HG02763 (cell line): Measurements from ENCODE around the gene USF2.

Source experiments
- ATAC-seq: cut with Tn5 transposase; IDR thresholded peaks from one replicate; pipeline ENCODE4 v1.9.1; 2021; ENCODE audit warnings: mild to moderate bottlenecking, moderate library complexity; ENCODE audit not compliant: unreplicated experiment

USF2 gene

DNA sequence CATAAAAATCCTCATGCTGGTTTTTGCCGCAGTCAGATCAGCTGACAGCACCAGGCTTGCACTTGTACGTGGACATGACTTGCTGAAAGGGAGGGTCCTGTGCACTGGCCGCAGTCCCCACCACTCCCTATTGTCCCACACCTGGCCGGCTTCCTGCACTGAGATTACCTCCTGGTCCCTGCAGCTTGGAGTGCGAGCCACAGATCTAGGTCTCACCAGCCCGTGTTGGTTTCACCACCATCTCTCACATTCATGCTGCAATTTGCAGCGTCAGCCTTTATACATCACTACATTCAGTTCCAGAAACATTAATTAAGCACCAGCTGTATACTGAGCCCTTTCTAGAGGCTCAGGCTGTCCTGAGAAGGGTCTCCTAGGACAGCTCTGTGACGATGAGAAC lies 45.3 kb downstream of the USF2 start:
- no peak for ATAC-seq

DNA sequence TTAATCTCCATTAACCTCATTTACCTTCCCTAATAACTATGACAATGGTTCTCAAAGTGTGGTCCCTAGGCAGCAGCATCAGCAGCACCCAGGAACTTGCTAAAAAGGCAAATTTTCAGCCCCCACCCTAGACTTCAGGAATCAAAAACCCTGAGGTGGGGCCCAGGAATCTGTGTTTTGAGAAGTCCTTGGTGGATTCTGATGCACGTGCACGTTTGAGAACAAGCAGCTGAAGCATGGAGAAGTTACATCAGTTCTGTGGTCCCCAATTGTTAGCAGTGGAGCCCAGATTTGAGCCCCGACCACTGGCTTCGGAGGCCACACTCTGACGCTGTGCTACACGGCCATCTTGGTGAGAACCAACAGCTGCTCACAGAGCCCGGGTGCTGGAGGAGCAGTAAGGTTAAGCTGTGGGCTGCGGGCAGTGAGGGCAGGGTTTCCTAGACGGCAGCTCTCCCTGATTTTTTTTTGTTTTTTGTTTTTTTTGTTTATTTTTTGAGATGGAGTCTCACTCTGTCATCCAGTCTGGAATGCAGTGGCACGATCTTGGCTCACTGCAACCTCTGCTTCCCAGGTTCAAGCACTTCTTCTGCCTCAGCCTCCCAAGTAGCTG lies 46.2 kb downstream of the USF2 start:
- ATAC-seq: no peak

DNA sequence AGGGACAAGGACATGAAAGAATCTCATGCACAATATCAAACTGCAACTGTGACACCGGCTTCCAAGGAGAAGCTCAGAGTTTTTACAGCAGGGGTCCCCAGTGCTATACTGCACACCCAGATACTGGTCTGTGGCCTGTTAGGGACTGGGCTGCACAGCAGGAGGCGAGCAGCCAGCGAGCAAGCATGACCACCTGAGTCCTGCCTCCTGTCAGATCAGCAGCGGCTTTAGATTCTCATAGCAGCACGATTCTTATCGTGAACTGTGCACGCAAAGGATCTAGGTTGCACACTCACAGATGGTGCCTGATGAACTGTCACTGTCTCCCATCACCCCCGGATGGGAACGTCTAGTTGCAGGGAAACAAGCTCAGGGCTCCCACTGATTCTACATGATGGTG lies 47.1 kb downstream of the USF2 start:
- ATAC-seq: no peak

DNA sequence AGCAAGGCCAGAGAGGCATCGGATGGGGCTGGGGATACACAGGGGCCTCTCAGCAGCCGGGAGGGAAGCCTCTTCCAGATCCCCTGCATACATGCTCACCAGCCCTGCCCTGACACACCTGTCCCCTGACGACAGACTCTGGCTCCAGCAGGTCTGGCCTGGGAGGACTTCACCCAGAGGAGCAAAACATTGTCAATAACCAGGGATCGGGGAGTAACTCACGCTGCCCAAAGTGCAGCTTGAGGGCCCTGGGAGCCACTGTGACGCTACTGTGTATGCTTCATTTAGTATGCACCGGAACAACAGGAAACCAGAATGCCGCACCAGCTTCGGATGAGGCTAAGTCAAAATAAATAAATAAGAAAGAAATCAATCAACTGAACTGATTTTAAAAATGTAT lies 47.8 kb downstream of the USF2 start:
- ATAC-seq: no peak

DNA sequence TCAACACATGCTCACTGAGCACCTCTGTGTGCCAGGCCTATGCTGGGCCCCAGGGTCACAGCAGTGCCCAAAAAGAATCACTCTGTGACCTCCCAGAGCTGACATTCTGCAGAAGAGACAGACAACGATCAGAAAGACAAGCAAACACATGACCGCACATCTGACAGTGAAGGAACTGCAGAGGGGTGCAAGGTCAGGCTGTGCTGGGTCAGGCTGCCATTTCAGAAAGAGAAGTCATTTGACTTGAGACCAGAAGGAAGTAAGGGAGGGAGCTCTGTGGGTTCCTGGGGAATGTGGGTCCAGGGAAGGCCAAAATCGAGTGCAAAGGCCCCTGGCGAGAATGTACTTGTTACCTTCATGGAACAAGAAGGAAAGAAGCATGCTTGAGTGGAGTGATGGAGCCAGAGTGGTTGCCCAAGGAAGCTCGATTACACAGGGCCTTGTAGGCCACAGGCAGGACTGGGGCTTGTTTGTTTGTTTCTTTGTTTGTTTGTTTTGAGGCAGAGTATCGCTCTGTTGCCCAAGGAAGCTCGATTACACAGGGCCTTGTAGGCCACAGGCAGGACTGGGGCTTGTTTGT lies 48.8 kb downstream of the USF2 start:
- ATAC-seq: no peak

DNA sequence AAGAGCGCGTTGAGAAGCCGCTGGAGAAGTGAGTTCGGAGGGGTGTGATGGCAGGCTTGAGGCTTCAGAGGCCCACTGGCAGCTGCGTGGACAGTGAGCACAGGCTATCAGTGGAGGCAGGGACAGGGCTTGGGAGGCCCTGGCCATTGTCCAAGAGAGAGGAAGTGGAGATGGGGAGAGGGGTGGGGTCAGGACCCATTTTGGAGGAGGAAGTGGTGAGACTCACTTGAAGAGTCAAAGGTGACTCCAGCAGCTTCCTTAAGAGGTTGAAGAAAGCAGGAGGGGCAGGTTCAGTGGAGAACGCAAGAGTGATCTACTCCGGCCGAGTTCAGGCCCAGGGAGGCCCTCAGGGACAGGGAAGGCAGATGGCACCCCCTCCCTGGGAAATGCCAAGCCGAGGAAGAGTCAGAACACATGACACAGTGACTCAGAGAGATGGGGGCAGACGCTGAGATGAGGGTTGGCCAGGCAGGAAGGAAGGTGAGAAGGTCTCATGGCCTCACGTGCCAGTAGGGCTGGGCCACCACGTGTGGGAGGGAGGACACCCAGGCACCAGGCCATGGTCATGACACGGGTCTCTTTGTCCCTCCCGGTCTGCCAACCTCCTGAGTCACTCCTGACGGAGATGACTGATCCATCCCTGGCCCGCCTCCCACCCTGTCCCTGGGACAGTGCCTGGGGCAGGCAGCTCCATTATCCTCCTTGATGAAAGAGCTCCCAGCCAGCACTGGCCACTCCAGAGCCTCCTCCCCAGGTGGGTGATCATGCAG lies 50.1 kb downstream of the USF2 start:
- ATAC-seq: no peak

DNA sequence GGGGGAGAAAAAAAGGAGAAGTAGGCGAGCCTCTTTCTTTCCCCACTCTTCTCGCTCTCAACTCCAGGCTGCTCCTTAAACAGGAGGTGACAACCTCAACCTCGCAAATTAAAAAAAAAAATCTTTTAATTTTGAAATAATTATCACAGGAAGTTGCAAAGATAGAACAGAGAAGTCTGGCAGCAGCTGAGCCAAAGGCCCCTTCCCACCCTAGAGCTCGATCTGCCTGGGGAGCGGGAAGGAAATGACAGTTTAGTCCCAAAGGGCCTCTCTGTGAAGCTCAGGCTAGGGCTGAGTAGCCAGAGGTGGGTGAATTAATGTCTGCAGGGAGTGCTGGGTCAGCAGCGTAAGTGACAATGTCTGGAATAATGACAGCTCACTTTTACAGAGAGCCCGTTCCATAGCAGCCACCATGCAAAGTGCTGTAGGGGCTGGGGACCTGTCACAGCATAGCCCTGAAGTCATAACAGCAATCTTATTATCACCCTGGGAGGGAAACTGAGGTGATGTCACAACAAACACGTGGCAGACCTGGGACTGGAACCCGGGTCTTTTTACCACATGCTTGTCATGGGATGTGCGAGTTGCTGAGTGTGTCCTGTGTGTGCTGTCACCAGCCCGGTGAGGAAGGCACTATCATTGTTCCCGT lies 51.4 kb downstream of the USF2 start:
- no peak for ATAC-seq

DNA sequence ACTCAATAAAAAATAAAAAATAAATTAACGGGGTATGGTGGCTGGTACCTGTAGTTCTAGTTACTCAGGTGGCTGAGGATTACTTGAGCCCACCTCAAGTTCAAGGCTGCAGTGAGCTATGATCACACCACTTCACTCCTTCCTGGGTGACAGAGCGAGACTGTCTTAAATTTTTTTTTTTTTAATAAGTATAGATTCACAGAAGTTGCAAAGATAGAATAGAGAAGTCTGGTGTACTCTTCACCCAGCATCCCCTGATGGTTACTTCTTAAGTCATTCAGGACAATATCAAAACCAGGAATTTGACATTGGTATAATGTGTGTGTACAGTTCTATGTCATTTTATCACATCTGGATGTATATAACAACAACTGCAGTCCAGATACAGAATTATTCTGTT lies 52.5 kb downstream of the USF2 start:
- ATAC-seq: no peak

DNA sequence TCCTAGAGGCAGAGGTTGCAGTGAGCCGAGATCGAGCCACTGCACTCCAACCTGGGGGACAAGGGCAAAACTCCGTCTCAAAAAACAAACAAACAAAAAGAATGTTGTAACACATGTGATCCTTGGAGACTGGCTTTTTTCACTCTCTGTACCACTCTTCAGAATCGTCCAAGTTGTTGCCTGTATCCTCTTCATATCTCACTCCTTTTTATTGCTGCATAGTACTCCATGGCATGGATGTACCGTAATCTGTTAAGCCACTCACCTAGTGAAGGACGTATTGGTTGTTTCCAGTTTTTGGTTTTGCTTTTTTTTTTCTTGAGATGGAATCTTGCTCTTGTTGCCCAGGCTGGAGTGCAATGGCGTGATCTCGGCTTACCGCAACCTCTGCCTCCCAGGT lies 53.3 kb downstream of the USF2 start:
- ATAC-seq: no peak

DNA sequence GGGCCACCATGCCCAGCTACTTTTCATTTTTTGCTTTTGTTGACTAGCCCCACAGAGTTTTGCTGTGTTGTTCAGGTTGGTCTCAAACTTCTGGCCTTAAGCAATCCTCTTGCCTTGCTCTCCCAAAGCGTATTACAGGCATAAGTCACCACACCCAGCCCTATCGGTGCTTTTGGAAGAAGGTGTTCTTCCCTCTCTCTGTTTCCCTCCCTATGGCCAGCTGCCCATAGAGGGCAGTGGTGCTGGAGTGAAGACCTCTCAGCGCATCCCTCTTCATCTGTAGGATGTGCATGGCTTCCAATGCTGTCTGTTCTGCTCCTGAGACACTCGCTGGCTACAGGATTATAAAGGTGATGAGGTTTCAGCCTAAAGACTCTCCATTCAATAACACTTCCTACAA lies 58.9 kb downstream of the USF2 start:
- no peak for ATAC-seq

DNA sequence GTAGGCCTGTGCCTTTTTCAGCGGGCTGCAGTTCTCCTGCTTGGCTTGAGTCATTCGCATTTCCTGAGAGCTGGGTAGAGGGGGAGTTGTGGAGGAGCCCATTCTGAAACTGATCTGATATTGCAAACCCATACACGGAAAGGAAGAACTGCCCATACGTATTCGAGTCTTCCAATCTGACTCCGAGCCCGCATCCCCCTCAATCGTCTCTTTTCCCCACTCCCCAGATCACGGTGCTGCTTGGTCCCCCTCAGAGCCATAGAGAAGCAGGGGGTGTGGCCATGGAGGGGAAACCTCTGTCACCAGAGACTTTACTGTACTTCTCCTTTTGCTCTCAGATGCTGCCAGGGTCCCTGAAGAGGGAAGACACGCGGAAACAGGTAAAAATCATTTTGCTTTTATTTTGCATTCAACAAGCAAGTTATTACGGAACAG lies 60.1 kb downstream of the USF2 start, which contains the start of gene CD22:
Gene CD22, plus strand, starts transcription at position 337 of the 435 bp plus-strand sequence. CDS start 2,854 bp downstream, outside the sequence.
- no peak for ATAC-seq

DNA sequence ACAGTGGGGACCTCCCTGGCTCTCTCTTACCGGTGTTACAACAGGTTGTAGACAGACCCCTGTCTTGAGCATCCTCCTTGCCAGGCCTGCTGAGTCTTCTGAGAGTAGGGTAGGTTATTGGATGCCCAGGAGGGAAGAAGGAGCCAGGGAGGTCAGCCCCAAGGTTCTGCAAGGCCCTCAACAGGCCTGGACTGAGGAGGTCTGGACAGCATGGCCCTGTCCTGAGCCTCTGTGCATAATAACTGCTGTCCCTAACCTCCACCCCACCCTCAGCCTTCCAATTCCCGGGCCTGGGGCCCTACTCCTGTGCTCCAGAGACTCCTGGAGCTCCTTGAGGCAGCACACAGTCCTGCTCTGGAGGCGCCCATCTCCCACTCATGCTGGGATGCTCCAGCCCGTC lies 60.6 kb downstream of the USF2 start:
- no peak for ATAC-seq
